ENCODE data around the gene PTH1R.

The PTH1R gene

DNA sequence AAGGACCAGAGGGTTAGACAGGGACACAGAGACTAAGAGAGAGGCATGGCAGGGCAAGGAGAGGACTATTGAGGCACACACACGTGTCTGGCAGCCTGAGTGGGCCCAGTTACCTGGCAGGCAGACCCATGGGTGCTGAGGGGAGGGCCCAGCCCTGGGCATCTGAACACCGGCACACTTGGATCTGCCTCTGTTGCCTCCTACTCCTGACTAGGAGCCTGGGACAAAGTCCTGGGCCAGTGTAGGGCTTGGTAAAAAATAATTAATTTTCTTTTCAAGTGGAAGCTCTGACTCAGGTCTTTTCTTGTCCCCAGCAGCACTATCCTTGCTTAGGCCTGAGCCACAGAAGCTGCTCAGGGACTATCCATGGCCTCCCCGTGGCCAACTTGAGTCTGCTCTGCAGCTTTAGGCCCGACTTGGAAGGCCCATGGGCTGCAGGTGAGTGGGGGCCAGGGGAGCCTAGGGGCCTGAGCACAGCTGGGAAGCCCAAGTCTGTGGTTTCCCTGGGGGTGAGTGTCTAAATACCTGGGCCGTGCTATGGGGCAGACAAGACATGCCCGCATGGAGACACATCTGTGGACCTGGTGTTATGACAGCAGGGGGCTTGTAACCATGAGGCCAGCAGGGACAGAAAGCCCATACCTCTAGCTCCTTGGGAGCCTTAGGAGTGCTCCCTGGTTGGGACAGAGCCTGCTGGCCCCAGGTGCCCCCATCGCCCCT is at the start of gene PTH1R:
PTH1R (plus strand) TSS at position 316 of the 720 bp plus-strand sequence. CDS start 5,839 bp downstream, outside the sequence.
- no peaks in the 10 kb centered on the region for H3K36me3 ChIP-seq (ENCODE audit: control insufficient read depth in 5 of 5, insufficient read depth in 5 of 5, low read length in 5 of 5)
- H3K27ac ChIP-seq (ENCODE audit: low read depth, low read length): no peak within 1 kb of the TSS
- no peak within 1 kb of the TSS for H3K4me3 ChIP-seq (ENCODE audit: low read depth in 1 of 5, low read length in 5 of 5)
- H3K4me1 ChIP-seq (ENCODE audit: control insufficient read depth in 5 of 5, insufficient read depth in 5 of 5, low read length in 5 of 5): peaks cover 0 to 43% (median 31%) of the 10 kb centered on the region in 5 donors
- H3K9me3 ChIP-seq (ENCODE audit: control insufficient read depth in 5 of 5, low read length in 5 of 5): no peaks in the 10 kb centered on the region
- no peak within 1 kb of the TSS for H3K9ac ChIP-seq (ENCODE audit: low read length in 5 of 5)
- peaks cover 0 to 10% (median 0%) of the 10 kb centered on the region in 5 donors for H3K27me3 ChIP-seq (ENCODE audit: control insufficient read depth in 5 of 5, insufficient read depth in 4 of 5, low read length in 5 of 5)

- Histone ChIP-seq H3K4me1 (ENCODE audit: control insufficient read depth in 5 of 5, insufficient read depth in 5 of 5, low read length in 5 of 5) (no peaks in the 10 kb centered on the region), H3K36me3 (ENCODE audit: control insufficient read depth in 5 of 5, insufficient read depth in 5 of 5, low read length in 5 of 5) (no peaks in the 10 kb centered on the region)
These were observed 47.8 kb upstream of the PTH1R start for GRCh38 chr3:46829699-46830208.

GRCh38 chr3:46830801-46831200 is 46.7 kb upstream of the PTH1R start:
- H3K9ac ChIP-seq (ENCODE audit: low read length in 5 of 5): no peak overlapping the region

More at GRCh38 chr3:46829699-46830208, 47.8 kb upstream of the PTH1R start:
- Histone ChIP-seq H3K9ac (ENCODE audit: low read length in 5 of 5) (no peak overlapping the region), H3K9me3 (ENCODE audit: control insufficient read depth in 5 of 5, low read length in 5 of 5) (no peaks in the 10 kb centered on the region), H3K4me3 (ENCODE audit: low read depth in 1 of 5, low read length in 5 of 5) (no peak overlapping the region), H3K27ac (ENCODE audit: low read depth, low read length) (no peak overlapping the region), H3K27me3 (ENCODE audit: control insufficient read depth in 5 of 5, insufficient read depth in 4 of 5, low read length in 5 of 5) (no peaks in the 10 kb centered on the region)

GRCh38 chr3:46831316-46831715 is 46.2 kb upstream of the PTH1R start:
- no peaks in the 10 kb centered on the region for H3K4me1 ChIP-seq (ENCODE audit: control insufficient read depth in 5 of 5, insufficient read depth in 5 of 5, low read length in 5 of 5)
- H3K36me3 ChIP-seq (ENCODE audit: control insufficient read depth in 5 of 5, insufficient read depth in 5 of 5, low read length in 5 of 5): no peaks in the 10 kb centered on the region
- no peak overlapping the region for H3K27ac ChIP-seq (ENCODE audit: low read depth, low read length)
- no peak overlapping the region for H3K9ac ChIP-seq (ENCODE audit: low read length in 5 of 5)
- no peaks in the 10 kb centered on the region for H3K27me3 ChIP-seq (ENCODE audit: control insufficient read depth in 5 of 5, insufficient read depth in 4 of 5, low read length in 5 of 5)
- no peaks in the 10 kb centered on the region for H3K9me3 ChIP-seq (ENCODE audit: control insufficient read depth in 5 of 5, low read length in 5 of 5)
- H3K4me3 ChIP-seq (ENCODE audit: low read depth in 1 of 5, low read length in 5 of 5): no peak overlapping the region

More at GRCh38 chr3:46830801-46831200, 46.7 kb upstream of the PTH1R start:
- no peak overlapping the region for H3K27ac ChIP-seq (ENCODE audit: low read depth, low read length)
- no peak overlapping the region for H3K4me3 ChIP-seq (ENCODE audit: low read depth in 1 of 5, low read length in 5 of 5)
- H3K36me3 ChIP-seq (ENCODE audit: control insufficient read depth in 5 of 5, insufficient read depth in 5 of 5, low read length in 5 of 5): no peaks in the 10 kb centered on the region
- H3K27me3 ChIP-seq (ENCODE audit: control insufficient read depth in 5 of 5, insufficient read depth in 4 of 5, low read length in 5 of 5): no peaks in the 10 kb centered on the region
- no peaks in the 10 kb centered on the region for H3K4me1 ChIP-seq (ENCODE audit: control insufficient read depth in 5 of 5, insufficient read depth in 5 of 5, low read length in 5 of 5)
- no peaks in the 10 kb centered on the region for H3K9me3 ChIP-seq (ENCODE audit: control insufficient read depth in 5 of 5, low read length in 5 of 5)

DNA sequence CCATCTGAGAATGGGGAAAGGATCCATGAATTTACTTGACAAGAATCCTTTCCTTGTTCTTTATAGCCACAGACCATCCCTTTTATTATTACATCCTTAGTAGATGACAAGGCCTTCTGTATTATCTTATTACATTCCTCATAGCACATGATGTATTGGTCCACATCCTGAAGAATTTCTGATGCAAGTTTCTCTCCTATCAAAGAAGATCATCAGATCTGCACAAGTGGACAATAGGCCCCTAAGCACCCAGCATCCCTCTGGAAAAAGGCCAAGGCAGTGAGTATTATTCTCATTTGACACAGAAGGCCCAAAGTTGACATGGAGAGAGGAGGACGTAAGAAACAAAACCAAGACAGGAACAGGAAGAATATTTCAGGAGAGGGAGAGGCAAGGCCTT is 45.7 kb upstream of the PTH1R start:
- Histone ChIP-seq H3K9ac (ENCODE audit: low read length in 5 of 5) (no peak overlapping the region), H3K9me3 (ENCODE audit: control insufficient read depth in 5 of 5, low read length in 5 of 5) (no peaks in the 10 kb centered on the region), H3K27ac (ENCODE audit: low read depth, low read length) (no peak overlapping the region), H3K4me3 (ENCODE audit: low read depth in 1 of 5, low read length in 5 of 5) (no peak overlapping the region), H3K27me3 (ENCODE audit: control insufficient read depth in 5 of 5, insufficient read depth in 4 of 5, low read length in 5 of 5) (no peaks in the 10 kb centered on the region), H3K36me3 (ENCODE audit: control insufficient read depth in 5 of 5, insufficient read depth in 5 of 5, low read length in 5 of 5) (no peaks in the 10 kb centered on the region), H3K4me1 (ENCODE audit: control insufficient read depth in 5 of 5, insufficient read depth in 5 of 5, low read length in 5 of 5) (no peaks in the 10 kb centered on the region)

- H3K9me3 ChIP-seq (ENCODE audit: control insufficient read depth in 5 of 5, low read length in 5 of 5): peaks cover 0 to 12% (median 7%) of the 10 kb centered on the region in 5 donors
- H3K36me3 ChIP-seq (ENCODE audit: control insufficient read depth in 5 of 5, insufficient read depth in 5 of 5, low read length in 5 of 5): no peaks in the 10 kb centered on the region
- H3K4me3 ChIP-seq (ENCODE audit: low read depth in 1 of 5, low read length in 5 of 5): no peak overlapping the region
- no peaks in the 10 kb centered on the region for H3K27me3 ChIP-seq (ENCODE audit: control insufficient read depth in 5 of 5, insufficient read depth in 4 of 5, low read length in 5 of 5)
- H3K27ac ChIP-seq (ENCODE audit: low read depth, low read length): no peak overlapping the region
- no peak overlapping the region for H3K9ac ChIP-seq (ENCODE audit: low read length in 5 of 5)
- H3K4me1 ChIP-seq (ENCODE audit: control insufficient read depth in 5 of 5, insufficient read depth in 5 of 5, low read length in 5 of 5): no peaks in the 10 kb centered on the region
These were observed 43.9 kb upstream of the PTH1R start for GRCh38 chr3:46833346-46834300.

DNA sequence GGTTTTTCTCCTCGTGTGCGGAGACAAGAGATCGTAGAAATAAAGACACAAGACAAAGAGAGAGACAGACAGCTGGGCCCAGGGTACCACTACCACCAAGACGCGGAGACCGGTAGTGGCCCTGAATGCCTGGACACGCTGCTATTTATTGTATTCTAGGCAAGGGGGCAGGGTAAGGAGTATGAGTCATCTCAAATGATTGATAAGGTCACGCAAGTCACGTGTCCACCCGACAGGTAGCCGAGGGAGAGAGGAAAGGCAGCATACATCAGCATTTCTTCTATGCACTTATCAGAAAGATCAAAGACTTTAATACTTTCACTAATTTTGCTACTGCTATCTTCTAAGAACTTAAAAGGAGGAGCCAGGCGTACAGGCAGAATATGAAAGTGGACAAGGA is 42.5 kb upstream of the PTH1R start:
- peaks cover 0 to 19% (median 13%) of the 10 kb centered on the region in 5 donors for H3K9me3 ChIP-seq (ENCODE audit: control insufficient read depth in 5 of 5, low read length in 5 of 5)
- H3K4me1 ChIP-seq (ENCODE audit: control insufficient read depth in 5 of 5, insufficient read depth in 5 of 5, low read length in 5 of 5): no peaks in the 10 kb centered on the region
- no peaks in the 10 kb centered on the region for H3K27me3 ChIP-seq (ENCODE audit: control insufficient read depth in 5 of 5, insufficient read depth in 4 of 5, low read length in 5 of 5)
- H3K9ac ChIP-seq (ENCODE audit: low read length in 5 of 5): no peak overlapping the region
- no peaks in the 10 kb centered on the region for H3K36me3 ChIP-seq (ENCODE audit: control insufficient read depth in 5 of 5, insufficient read depth in 5 of 5, low read length in 5 of 5)
- no peak overlapping the region for H3K4me3 ChIP-seq (ENCODE audit: low read depth in 1 of 5, low read length in 5 of 5)
- no peak overlapping the region for H3K27ac ChIP-seq (ENCODE audit: low read depth, low read length)

DNA sequence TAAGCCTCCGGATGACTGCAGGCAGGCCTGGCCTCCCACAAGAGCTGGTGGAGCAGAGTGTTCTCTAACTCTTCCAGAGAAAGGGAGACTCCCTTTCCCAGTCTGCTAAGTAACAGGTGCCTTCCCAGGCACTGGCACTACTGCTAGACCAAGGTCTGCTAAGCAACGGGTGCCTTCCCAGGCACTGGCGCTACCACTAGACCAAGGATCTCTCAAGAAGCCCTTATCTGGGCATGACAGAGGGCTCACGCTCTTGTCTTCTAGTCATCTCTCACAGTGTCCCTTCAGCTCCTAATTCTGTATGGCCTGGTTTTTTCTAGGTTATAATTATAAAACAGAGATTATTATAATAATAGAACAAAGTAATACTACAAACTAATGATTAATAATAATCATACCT is 42.0 kb upstream of the PTH1R start:
- no peak overlapping the region for H3K27ac ChIP-seq (ENCODE audit: low read depth, low read length)
- H3K9ac ChIP-seq (ENCODE audit: low read length in 5 of 5): no peak overlapping the region
- no peaks in the 10 kb centered on the region for H3K36me3 ChIP-seq (ENCODE audit: control insufficient read depth in 5 of 5, insufficient read depth in 5 of 5, low read length in 5 of 5)
- H3K4me1 ChIP-seq (ENCODE audit: control insufficient read depth in 5 of 5, insufficient read depth in 5 of 5, low read length in 5 of 5): no peaks in the 10 kb centered on the region
- H3K27me3 ChIP-seq (ENCODE audit: control insufficient read depth in 5 of 5, insufficient read depth in 4 of 5, low read length in 5 of 5): no peaks in the 10 kb centered on the region
- peaks cover 0 to 23% (median 16%) of the 10 kb centered on the region in 5 donors for H3K9me3 ChIP-seq (ENCODE audit: control insufficient read depth in 5 of 5, low read length in 5 of 5)
- H3K4me3 ChIP-seq (ENCODE audit: low read depth in 1 of 5, low read length in 5 of 5): no peak overlapping the region

DNA sequence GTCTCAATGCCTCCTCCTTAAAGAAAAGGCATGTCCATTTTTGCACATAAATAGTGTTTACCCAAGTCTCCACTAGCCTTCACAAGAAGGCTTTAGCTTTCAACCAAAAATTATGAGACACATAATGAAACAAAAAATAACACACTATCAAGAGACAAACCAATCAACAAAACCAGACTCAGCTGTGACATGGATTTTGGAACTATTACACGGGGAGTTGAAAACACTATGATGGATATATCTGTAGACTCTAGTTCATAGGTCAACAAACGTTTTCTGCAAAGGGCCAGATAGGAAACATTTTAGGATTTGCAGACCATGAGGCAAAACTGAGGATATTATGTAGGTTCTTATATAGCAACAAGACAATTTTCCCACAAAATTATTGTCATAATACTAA is 39.2 kb upstream of the PTH1R start:
- H3K4me3 ChIP-seq (ENCODE audit: low read depth in 1 of 5, low read length in 5 of 5): no peak overlapping the region
- peaks cover 2 to 42% (median 23%) of the 10 kb centered on the region in 5 donors for H3K9me3 ChIP-seq (ENCODE audit: control insufficient read depth in 5 of 5, low read length in 5 of 5)
- H3K4me1 ChIP-seq (ENCODE audit: control insufficient read depth in 5 of 5, insufficient read depth in 5 of 5, low read length in 5 of 5): no peaks in the 10 kb centered on the region
- H3K27ac ChIP-seq (ENCODE audit: low read depth, low read length): no peak overlapping the region
- H3K27me3 ChIP-seq (ENCODE audit: control insufficient read depth in 5 of 5, insufficient read depth in 4 of 5, low read length in 5 of 5): no peaks in the 10 kb centered on the region
- no peaks in the 10 kb centered on the region for H3K36me3 ChIP-seq (ENCODE audit: control insufficient read depth in 5 of 5, insufficient read depth in 5 of 5, low read length in 5 of 5)
- H3K9ac ChIP-seq (ENCODE audit: low read length in 5 of 5): no peak overlapping the region

- H3K9ac ChIP-seq (ENCODE audit: low read length in 5 of 5): no peak overlapping the region
- no peak overlapping the region for H3K27ac ChIP-seq (ENCODE audit: low read depth, low read length)
- peaks cover 2 to 43% (median 24%) of the 10 kb centered on the region in 5 donors for H3K9me3 ChIP-seq (ENCODE audit: control insufficient read depth in 5 of 5, low read length in 5 of 5)
- H3K36me3 ChIP-seq (ENCODE audit: control insufficient read depth in 5 of 5, insufficient read depth in 5 of 5, low read length in 5 of 5): no peaks in the 10 kb centered on the region
- peaks cover 3 to 8% (median 6%) of the 10 kb centered on the region in 5 donors for H3K4me1 ChIP-seq (ENCODE audit: control insufficient read depth in 5 of 5, insufficient read depth in 5 of 5, low read length in 5 of 5)
- no peaks in the 10 kb centered on the region for H3K27me3 ChIP-seq (ENCODE audit: control insufficient read depth in 5 of 5, insufficient read depth in 4 of 5, low read length in 5 of 5)
- H3K4me3 ChIP-seq (ENCODE audit: low read depth in 1 of 5, low read length in 5 of 5): no peak overlapping the region
These were observed 37.0 kb upstream of the PTH1R start for GRCh38 chr3:46840491-46840890.
